Dendritic cell treated with granulocyte-macrophage colony-stimulating factor and Interleukin-4, amounts not matched to agents 40 ng/mL and 50 ng/mL, for 4 days (primary cell): Measurements from ENCODE around the gene PLXNA2.

ENCODE experiments used
- H3K27ac Mint-ChIP-seq: one replicate; pipeline ENCODE4 v1.8.0; 2022; ENCODE audit warnings: mild to moderate bottlenecking, mixed read lengths
- H3K27me3 Mint-ChIP-seq: one replicate; pipeline ENCODE4 v1.8.0; 2022; ENCODE audit warnings: mild to moderate bottlenecking, mixed read lengths
- H3K36me3 Mint-ChIP-seq: one replicate; pipeline ENCODE4 v1.8.0; 2022; ENCODE audit warnings: low read depth, mixed read lengths
- H3K4me1 Mint-ChIP-seq: one replicate; pipeline ENCODE4 v1.8.0; 2022; ENCODE audit warnings: low read depth, mixed read lengths
- H3K4me3 Mint-ChIP-seq: one replicate; pipeline ENCODE4 v1.8.0; 2022; ENCODE audit warnings: mild to moderate bottlenecking, moderate library complexity, mixed read lengths
- H3K9me3 Mint-ChIP-seq: one replicate; pipeline ENCODE4 v1.8.0; 2022; ENCODE audit warnings: mixed read lengths
- intact Hi-C: fragments of 100-400 bp; cut with micrococcal nuclease; formaldehyde crosslinking; loops from one replicate; pipeline ENCODE4 v1.15.0; 2022

The PLXNA2 gene

GRCh38 chr1:208256091-208256490, 11.9 kb upstream of the PLXNA2 start:
- Mint-ChIP-seq H3K4me1 (no peaks in the 10 kb centered on the region), H3K27me3 (peaks cover 40% of the 10 kb centered on the region), H3K27ac (no peak overlapping the region), H3K9me3 (no peaks in the 10 kb centered on the region), H3K36me3 (no peaks in the 10 kb centered on the region), H3K4me3 (no peak overlapping the region)
- intact Hi-C loops: no loop called here

- no peaks in the 10 kb centered on the region for H3K9me3 Mint-ChIP-seq
- peaks cover 46% of the 10 kb centered on the region for H3K27me3 Mint-ChIP-seq
- no peak overlapping the region for H3K27ac Mint-ChIP-seq
- intact Hi-C loops: no loop called here
- H3K4me3 Mint-ChIP-seq: no peak overlapping the region
- no peaks in the 10 kb centered on the region for H3K4me1 Mint-ChIP-seq
- H3K36me3 Mint-ChIP-seq: no peaks in the 10 kb centered on the region
These were observed 10.7 kb upstream of the PLXNA2 start for GRCh38 chr1:208254862-208255261.

- H3K9me3 Mint-ChIP-seq: no peaks in the 10 kb centered on the region
- H3K36me3 Mint-ChIP-seq: no peaks in the 10 kb centered on the region
- H3K4me1 Mint-ChIP-seq: no peaks in the 10 kb centered on the region
- H3K4me3 Mint-ChIP-seq: no peak overlapping the region
- no peak overlapping the region for H3K27ac Mint-ChIP-seq
- intact Hi-C loops: no loop called here
- H3K27me3 Mint-ChIP-seq: peaks cover 47% of the 10 kb centered on the region
These were observed 10.2 kb upstream of the PLXNA2 start for GRCh38 chr1:208254376-208254775.

- no peak overlapping the region for H3K27ac Mint-ChIP-seq
- H3K4me1 Mint-ChIP-seq: no peaks in the 10 kb centered on the region
- H3K27me3 Mint-ChIP-seq: peaks cover 44% of the 10 kb centered on the region
- intact Hi-C loops: no loop called here
- no peaks in the 10 kb centered on the region for H3K36me3 Mint-ChIP-seq
- no peaks in the 10 kb centered on the region for H3K9me3 Mint-ChIP-seq
- H3K4me3 Mint-ChIP-seq: no peak overlapping the region
These were observed 8.8 kb upstream of the PLXNA2 start for GRCh38 chr1:208252836-208253576.

- Mint-ChIP-seq H3K4me3 (no peak overlapping the region), H3K27me3 (peaks cover 44% of the 10 kb centered on the region), H3K27ac (no peak overlapping the region), H3K4me1 (no peaks in the 10 kb centered on the region), H3K36me3 (no peaks in the 10 kb centered on the region), H3K9me3 (no peaks in the 10 kb centered on the region)
- intact Hi-C loops: no loop called here
These were observed 8.0 kb upstream of the PLXNA2 start for GRCh38 chr1:208251911-208252835.

- intact Hi-C loops: no loop called here
- Mint-ChIP-seq H3K4me1 (no peaks in the 10 kb centered on the region), H3K36me3 (no peaks in the 10 kb centered on the region), H3K4me3 (no peak overlapping the region), H3K27me3 (peaks cover 48% of the 10 kb centered on the region), H3K9me3 (no peaks in the 10 kb centered on the region), H3K27ac (no peak overlapping the region)
These were observed 6.8 kb upstream of the PLXNA2 start for GRCh38 chr1:208251015-208251414.

GRCh38 chr1:208250613-208251012, 6.4 kb upstream of the PLXNA2 start:
- intact Hi-C loops: no loop called here
- no peaks in the 10 kb centered on the region for H3K36me3 Mint-ChIP-seq
- H3K4me1 Mint-ChIP-seq: no peaks in the 10 kb centered on the region
- no peaks in the 10 kb centered on the region for H3K9me3 Mint-ChIP-seq
- no peak overlapping the region for H3K4me3 Mint-ChIP-seq
- peaks cover 48% of the 10 kb centered on the region for H3K27me3 Mint-ChIP-seq
- no peak overlapping the region for H3K27ac Mint-ChIP-seq

GRCh38 chr1:208248991-208249696, 5.0 kb upstream of the PLXNA2 start:
- intact Hi-C loops: no loop called here
- Mint-ChIP-seq H3K27me3 (peaks cover 45% of the 10 kb centered on the region), H3K36me3 (peaks cover 2% of the 10 kb centered on the region), H3K27ac (no peak overlapping the region), H3K9me3 (no peaks in the 10 kb centered on the region), H3K4me1 (peaks cover 14% of the 10 kb centered on the region), H3K4me3 (no peak overlapping the region)

- Mint-ChIP-seq H3K4me1 (peaks cover 19% of the 10 kb centered on the region), H3K27me3 (peaks cover 42% of the 10 kb centered on the region), H3K27ac (no peak overlapping the region), H3K9me3 (no peaks in the 10 kb centered on the region), H3K36me3 (peaks cover 8% of the 10 kb centered on the region), H3K4me3 (no peak overlapping the region)
- intact Hi-C loops: no loop called here
These were observed 4.2 kb upstream of the PLXNA2 start for GRCh38 chr1:208248307-208248801.

GRCh38 chr1:208247696-208248095, 3.5 kb upstream of the PLXNA2 start:
- Mint-ChIP-seq H3K4me3 (no peak overlapping the region), H3K9me3 (no peaks in the 10 kb centered on the region), H3K4me1 (peaks cover 25% of the 10 kb centered on the region), H3K27ac (no peak overlapping the region), H3K27me3 (peaks cover 42% of the 10 kb centered on the region), H3K36me3 (peaks cover 8% of the 10 kb centered on the region)
- intact Hi-C loops: no loop called here

- Mint-ChIP-seq H3K36me3 (peaks cover 8% of the 10 kb centered on the region), H3K4me1 (peaks cover 39% of the 10 kb centered on the region), H3K27me3 (peaks cover 50% of the 10 kb centered on the region), H3K27ac (peak overlapping the region; percentile 89), H3K4me3 (peak overlapping the region; percentile 98), H3K9me3 (no peaks in the 10 kb centered on the region)
- intact Hi-C loops: loop anchor here (1.0 to 2.0 kb wide), 3 partner anchors 113 to 224 kb away; no protein-coding TSS in a partner anchor
These were observed 1.1 kb upstream of the PLXNA2 start for GRCh38 chr1:208245185-208245705.

- Mint-ChIP-seq H3K27ac (peak overlapping the region; percentile 89), H3K27me3 (peaks cover 55% of the 10 kb centered on the region), H3K9me3 (no peaks in the 10 kb centered on the region), H3K4me1 (peaks cover 45% of the 10 kb centered on the region), H3K4me3 (peak overlapping the region; percentile 98), H3K36me3 (peaks cover 8% of the 10 kb centered on the region)
- intact Hi-C loops: no loop called here
These were observed 637 bp downstream of the PLXNA2 start for GRCh38 chr1:208243527-208243966.

GRCh38 chr1:208242941-208243526, 1.1 kb downstream of the PLXNA2 start:
- H3K4me1 Mint-ChIP-seq: peaks cover 45% of the 10 kb centered on the region
- H3K9me3 Mint-ChIP-seq: no peaks in the 10 kb centered on the region
- peaks cover 8% of the 10 kb centered on the region for H3K36me3 Mint-ChIP-seq
- intact Hi-C loops: no loop called here
- peaks cover 57% of the 10 kb centered on the region for H3K27me3 Mint-ChIP-seq
- peak overlapping the region; percentile 98 for H3K4me3 Mint-ChIP-seq
- H3K27ac Mint-ChIP-seq: peak overlapping the region; percentile 89
